HepG2 (cell line): Measurements from ENCODE around the gene NAA11.

ENCODE experiments used
- AHDC1 ChIP-seq: sonication (generic); formaldehyde crosslinking; IDR thresholded peaks from 2 replicates; pipeline ENCODE4 v1.5.1; 2020; ENCODE audit warnings: mild to moderate bottlenecking, missing genetic modification reagents, borderline replicate concordance
- BHLHE40 ChIP-seq: IDR thresholded peaks from 2 replicates; pipeline ENCODE4 v1.6.1; 2011; ENCODE audit warnings: low read length, improper control_type of control experiment
- CBFB ChIP-seq: sonication (generic); formaldehyde crosslinking; IDR thresholded peaks from 2 replicates; pipeline ENCODE4 v1.4.0; 2020; ENCODE audit warnings: missing genetic modification reagents
- CHD4 ChIP-seq: fragments of 200-600 bp; sonication (generic); IDR thresholded peaks from 2 replicates; pipeline ENCODE4 v1.7.0; 2017; ENCODE audit warnings: mild to moderate bottlenecking, low read length, borderline replicate concordance
- CTCF ChIP-seq: sonication (generic); formaldehyde crosslinking; IDR thresholded peaks from 2 replicates; pipeline ENCODE4 v1.5.0; 2020; ENCODE audit warnings: mild to moderate bottlenecking, missing genetic modification reagents, moderate library complexity
- GABPB1 ChIP-seq: IDR thresholded peaks from 2 replicates; pipeline ENCODE4 v1.6.1; 2016; ENCODE audit warnings: mild to moderate bottlenecking, missing genetic modification reagents, moderate library complexity, missing compliant biosample characterization
- JUND ChIP-seq: sonication (generic); formaldehyde crosslinking; IDR thresholded peaks from 2 replicates; pipeline ENCODE4 v1.8.0; 2022; ENCODE audit warnings: mild to moderate bottlenecking, missing genetic modification reagents
- MED13 ChIP-seq: sonication (generic); formaldehyde crosslinking; IDR thresholded peaks from 2 replicates; pipeline ENCODE4 v1.5.0; 2020; ENCODE audit warnings: missing genetic modification reagents
- SMYD3 ChIP-seq: sonication (generic); formaldehyde crosslinking; IDR thresholded peaks from 2 replicates; pipeline ENCODE4 v1.8.1; 2023; ENCODE audit warnings: mild to moderate bottlenecking, missing genetic modification reagents
- ZNF281 ChIP-seq: sonication (generic); formaldehyde crosslinking; IDR thresholded peaks from 2 replicates; pipeline ENCODE4 v1.4.0; 2020; ENCODE audit warnings: missing genetic modification reagents, borderline replicate concordance

DNA sequence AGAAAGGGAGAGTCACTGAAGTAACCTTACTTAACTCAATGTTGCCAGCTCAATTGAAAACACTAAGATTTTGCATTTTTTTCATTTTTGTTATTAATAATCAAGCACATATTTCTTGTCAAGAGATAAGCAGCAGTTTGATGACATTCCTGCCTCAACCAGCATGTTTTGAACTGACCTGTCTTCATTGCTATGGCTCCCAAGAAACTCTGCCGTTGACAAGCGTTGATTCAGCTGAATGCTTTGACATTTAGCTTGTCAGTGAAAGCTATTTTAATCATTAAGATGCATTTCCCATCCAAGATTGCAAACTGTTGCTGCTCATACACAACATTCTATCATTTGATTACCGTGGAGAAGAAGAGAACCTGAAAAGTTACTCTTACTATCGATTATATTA, 5.9 kb downstream of the NAA11 start:
- TF ChIP-seq BHLHE40 (no peak), ZNF281 (CRISPR knock-in tag) (no peak), CHD4 (no peak), AHDC1 (CRISPR knock-in tag) (no peak), JUND (no peak), CTCF (CRISPR knock-in tag) (no peak), SMYD3 (CRISPR knock-in tag) (no peak), MED13 (CRISPR knock-in tag) (no peak), GABPB1 (no peak), CBFB (CRISPR knock-in tag) (no peak)
